OCI-LY1 (cell line): ENCODE results near the gene AMPD3.

ENCODE experiments used
- H2AFZ ChIP-seq: fragments of 200-600 bp; sonication (generic), shearing (Covaris generic); 2 replicates; pipeline ENCODE4 v1.6.0; 2014; ENCODE audit warnings: antibody characterized with exemption, mild to moderate bottlenecking, low read length
- H3F3A ChIP-seq: fragments of 200-600 bp; sonication (generic), shearing (Covaris generic); 2 replicates; pipeline ENCODE4 v1.6.0; 2014; ENCODE audit warnings: mild to moderate bottlenecking, antibody characterized with exemption, low read length, moderate library complexity; ENCODE audit not compliant: insufficient read depth
- H3K27ac ChIP-seq: fragments of 200-600 bp; sonication (generic); 2 replicates; pipeline ENCODE4 v1.5.1; 2014; ENCODE audit warnings: low read length, mixed run types, mild to moderate bottlenecking, low read depth; ENCODE audit not compliant: poor library complexity, severe bottlenecking
- H3K27me3 ChIP-seq: fragments of 200-600 bp; sonication (generic); 2 replicates; pipeline ENCODE4 v1.6.0; 2014; ENCODE audit warnings: antibody characterized with exemption, mild to moderate bottlenecking, low read length, moderate library complexity; ENCODE audit not compliant: insufficient read depth
- H3K36me3 ChIP-seq: fragments of 200-600 bp; sonication (generic); 2 replicates; pipeline ENCODE4 v1.6.1; 2014; ENCODE audit warnings: mild to moderate bottlenecking, antibody characterized with exemption, low read length, moderate library complexity, mixed read lengths; ENCODE audit not compliant: insufficient read depth
- H3K4me1 ChIP-seq: fragments of 200-600 bp; sonication (generic); 2 replicates; pipeline ENCODE4 v1.5.1; 2014; ENCODE audit warnings: mild to moderate bottlenecking, low read length, moderate library complexity; ENCODE audit not compliant: insufficient read depth, severe bottlenecking
- H3K4me2 ChIP-seq: fragments of 200-600 bp; sonication (generic), shearing (Covaris generic); 2 replicates; pipeline ENCODE4 v1.6.1; 2014; ENCODE audit warnings: low read length
- H3K4me3 ChIP-seq: fragments of 200-600 bp; sonication (generic); 2 replicates; pipeline ENCODE4 v1.5.1; 2014; ENCODE audit warnings: low read length, low read depth, mild to moderate bottlenecking, mixed read lengths; ENCODE audit not compliant: poor library complexity, severe bottlenecking
- H3K79me2 ChIP-seq: fragments of 200-600 bp; shearing (Covaris generic); 2 replicates; pipeline ENCODE4 v1.6.1; 2016; ENCODE audit warnings: mixed run types, low read length, mixed read lengths; ENCODE audit not compliant: insufficient read depth
- H3K9ac ChIP-seq: fragments of 200-600 bp; sonication (generic), shearing (Covaris generic); 2 replicates; pipeline ENCODE4 v1.6.1; 2014; ENCODE audit warnings: mild to moderate bottlenecking, low read length, mixed read lengths
- H3K9me2 ChIP-seq: fragments of 200-600 bp; sonication (generic), shearing (Covaris generic); 2 replicates; pipeline ENCODE4 v1.6.1; 2014; ENCODE audit warnings: low read depth, mild to moderate bottlenecking, low read length, mixed read lengths
- H3K9me3 ChIP-seq: fragments of 200-600 bp; shearing (Covaris generic); 2 replicates; pipeline ENCODE4 v1.6.1; 2014; ENCODE audit warnings: low read length, mixed read lengths
- H4K20me1 ChIP-seq: fragments of 200-600 bp; sonication (generic), shearing (Covaris generic); 2 replicates; pipeline ENCODE4 v1.6.0; 2016; ENCODE audit warnings: mild to moderate bottlenecking, low read length; ENCODE audit not compliant: insufficient read depth
- CTCF ChIP-seq: fragments of 200-600 bp; sonication (generic), shearing (Covaris generic); IDR thresholded peaks from 2 replicates; pipeline ENCODE4 v1.5.1; 2017; ENCODE audit warnings: mild to moderate bottlenecking, antibody characterized with exemption, low read length, moderate library complexity, mixed read lengths
- EZH2 ChIP-seq: fragments of 200-600 bp; sonication (generic), shearing (Covaris generic); IDR thresholded peaks from 2 replicates; pipeline ENCODE4 v1.8.0; 2017; ENCODE audit warnings: borderline replicate concordance, mixed run types, mild to moderate bottlenecking, antibody characterized with exemption, low read length, moderate library complexity, mixed read lengths

AMPD3 gene

GRCh38 chr11:10441652-10442503, 13.2 kb upstream of the AMPD3 start:
- H3K9me2 ChIP-seq: no peaks in the 10 kb centered on the region
- no peak overlapping the region for H3K9ac ChIP-seq
- H3K4me1 ChIP-seq: peaks cover 15% of the 10 kb centered on the region
- no peaks in the 10 kb centered on the region for H3K9me3 ChIP-seq
- H3K79me2 ChIP-seq: no peaks in the 10 kb centered on the region
- no peak overlapping the region for H3K4me3 ChIP-seq
- no peak for TF ChIP-seq EZH2
- TF ChIP-seq CTCF: no peak
- H3K27ac ChIP-seq: peak overlapping the region; percentile 62
- H2AFZ ChIP-seq: no peak overlapping the region
- no peaks in the 10 kb centered on the region; the same call in 1 of the 2 replicates for H3K36me3 ChIP-seq
- no peaks in the 10 kb centered on the region for H4K20me1 ChIP-seq
- H3F3A ChIP-seq: no peaks in the 10 kb centered on the region; the same call in 1 of the 2 replicates
- H3K4me2 ChIP-seq: peak overlapping the region; percentile 49
- H3K27me3 ChIP-seq: no peaks in the 10 kb centered on the region

- Histone ChIP-seq H3K4me1 (peaks cover 15% of the 10 kb centered on the region), H3F3A (no peaks in the 10 kb centered on the region; the same call in 1 of the 2 replicates), H4K20me1 (no peaks in the 10 kb centered on the region), H3K9me2 (no peaks in the 10 kb centered on the region), H3K36me3 (no peaks in the 10 kb centered on the region; the same call in 1 of the 2 replicates), H2AFZ (no peak overlapping the region), H3K27ac (no peak overlapping the region), H3K79me2 (no peaks in the 10 kb centered on the region), H3K4me3 (no peak overlapping the region), H3K9ac (no peak overlapping the region), H3K9me3 (no peaks in the 10 kb centered on the region), H3K4me2 (no peak overlapping the region), H3K27me3 (no peaks in the 10 kb centered on the region)
- TF ChIP-seq CTCF: no peak
- TF ChIP-seq EZH2: no peak
These were observed 11.9 kb upstream of the AMPD3 start for GRCh38 chr11:10443152-10443551.

- no peaks in the 10 kb centered on the region; the same call in 1 of the 2 replicates for H3F3A ChIP-seq
- no peaks in the 10 kb centered on the region for H3K9me2 ChIP-seq
- H2AFZ ChIP-seq: no peak overlapping the region
- no peaks in the 10 kb centered on the region for H3K27me3 ChIP-seq
- H3K4me1 ChIP-seq: peaks cover 15% of the 10 kb centered on the region
- no peaks in the 10 kb centered on the region for H4K20me1 ChIP-seq
- no peak overlapping the region for H3K4me3 ChIP-seq
- H3K4me2 ChIP-seq: no peak overlapping the region
- H3K27ac ChIP-seq: no peak overlapping the region
- no peaks in the 10 kb centered on the region for H3K9me3 ChIP-seq
- no peaks in the 10 kb centered on the region; the same call in 1 of the 2 replicates for H3K36me3 ChIP-seq
- no peak overlapping the region for H3K9ac ChIP-seq
- no peak for TF ChIP-seq CTCF
- no peak for TF ChIP-seq EZH2
- H3K79me2 ChIP-seq: no peaks in the 10 kb centered on the region
These were observed 11.3 kb upstream of the AMPD3 start for GRCh38 chr11:10443721-10444235.
